ENCODE measurements around the gene BANK1. TPM values are rescaled to one million over a fixed set of nuclear protein-coding genes. Genes with fewer than 3 reads are reported as not detected.

BANK1 gene
- total RNA-seq, 1 donor from 2014 or later: 12.2 TPM

- Histone ChIP-seq H3K4me3 (no peak overlapping the region), H3K27me3 (ENCODE audit: low read depth) (no peaks in the 10 kb centered on the region), H3K4me1 (no peaks in the 10 kb centered on the region), H3K36me3 (no peaks in the 10 kb centered on the region), H3K9me3 (no peaks in the 10 kb centered on the region), H3K27ac (no peak overlapping the region)
- no peak for TF ChIP-seq CTCF (IDR thresholded peaks at IDR 0.05)
- DNase-seq (no peak), ATAC-seq (no peak)
- intact Hi-C loops (cut with DNase I): no loop called here
Observed at GRCh38 chr4:102057122-102057521, 266.6 kb downstream of the BANK1 start.

GRCh38 chr4:102061133-102061532, 270.6 kb downstream of the BANK1 start:
- Histone ChIP-seq H3K27me3 (ENCODE audit: low read depth) (no peaks in the 10 kb centered on the region), H3K4me3 (no peak overlapping the region), H3K27ac (no peak overlapping the region), H3K36me3 (no peaks in the 10 kb centered on the region), H3K9me3 (no peaks in the 10 kb centered on the region), H3K4me1 (no peaks in the 10 kb centered on the region)
- intact Hi-C loops (cut with DNase I): no loop called here
- ATAC-seq: no peak
- no peak for DNase-seq
- TF ChIP-seq CTCF (IDR thresholded peaks at IDR 0.05): no peak

GRCh38 chr4:102064747-102065442, 274.4 kb downstream of the BANK1 start:
- DNase-seq (no peak), ATAC-seq (no peak)
- no peak overlapping the region for H3K4me3 ChIP-seq
- no peaks in the 10 kb centered on the region for H3K27me3 ChIP-seq (ENCODE audit: low read depth)
- H3K4me1 ChIP-seq: no peaks in the 10 kb centered on the region
- intact Hi-C loops (cut with DNase I): no loop called here
- no peak overlapping the region for H3K27ac ChIP-seq
- H3K9me3 ChIP-seq: no peaks in the 10 kb centered on the region
- TF ChIP-seq CTCF (IDR thresholded peaks at IDR 0.05): no peak
- no peaks in the 10 kb centered on the region for H3K36me3 ChIP-seq

GRCh38 chr4:102076622-102077021, 286.1 kb downstream of the BANK1 start:
- Histone ChIP-seq H3K9me3 (no peaks in the 10 kb centered on the region), H3K27me3 (ENCODE audit: low read depth) (no peaks in the 10 kb centered on the region), H3K4me1 (no peaks in the 10 kb centered on the region), H3K4me3 (no peak overlapping the region), H3K36me3 (no peaks in the 10 kb centered on the region), H3K27ac (no peak overlapping the region)
- DNase-seq: no peak
- no peak for ATAC-seq
- TF ChIP-seq CTCF (IDR thresholded peaks at IDR 0.05): no peak
- intact Hi-C loops (cut with DNase I): no loop called here

DNA sequence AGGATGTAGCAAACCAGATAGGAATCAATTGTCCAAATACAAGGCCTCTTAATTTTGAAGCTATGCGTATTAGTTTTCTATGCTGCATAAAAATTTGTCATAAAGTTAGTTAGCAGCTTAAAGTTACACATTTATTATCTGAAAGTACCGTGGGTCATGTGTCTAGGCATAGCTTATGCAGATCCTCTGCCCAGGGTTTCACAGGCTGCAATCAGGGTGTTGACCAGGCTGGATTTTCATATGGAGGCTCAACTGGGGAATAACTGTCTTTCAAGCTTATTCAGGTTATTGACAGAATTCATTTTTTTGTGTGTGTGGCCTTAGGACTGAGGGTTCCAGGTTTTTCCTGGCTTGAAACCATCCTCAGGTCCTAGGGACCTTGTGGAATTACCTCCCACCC, 289.7 kb downstream of the BANK1 start:
- Histone ChIP-seq H3K9me3 (no peaks in the 10 kb centered on the region), H3K27me3 (ENCODE audit: low read depth) (no peaks in the 10 kb centered on the region), H3K4me3 (no peak overlapping the region), H3K36me3 (no peaks in the 10 kb centered on the region), H3K27ac (no peak overlapping the region), H3K4me1 (no peaks in the 10 kb centered on the region)
- no peak for TF ChIP-seq CTCF (IDR thresholded peaks at IDR 0.05)
- DNase-seq (no peak), ATAC-seq (no peak)
- intact Hi-C loops (cut with DNase I): no loop called here
